HG02678 (cell line): ENCODE measurements around the gene FFAR2.
"Not testable (repeated sequence)": the region's sequence is repeated elsewhere in the genome, so short reads cannot be mapped to it uniquely, and the experiment has no call there.

Source experiments
- ATAC-seq: cut with Tn5 transposase; IDR thresholded peaks from one replicate; pipeline ENCODE4 v1.9.1; 2021; ENCODE audit warnings: mild to moderate bottlenecking, moderate library complexity; ENCODE audit not compliant: unreplicated experiment

Gene FFAR2

GRCh38 chr19:35451338-35452096 lies 3.5 kb downstream of the FFAR2 start:
- ATAC-seq = peak; percentile 54

GRCh38 chr19:35454663-35455062 lies 6.6 kb downstream of the FFAR2 start:
- no peak for ATAC-seq

- ATAC-seq = no peak
These were observed 7.7 kb downstream of the FFAR2 start for GRCh38 chr19:35455616-35456201.

GRCh38 chr19:35457173-35457572 lies 9.1 kb downstream of the FFAR2 start:
- peak; percentile 38 for ATAC-seq

DNA sequence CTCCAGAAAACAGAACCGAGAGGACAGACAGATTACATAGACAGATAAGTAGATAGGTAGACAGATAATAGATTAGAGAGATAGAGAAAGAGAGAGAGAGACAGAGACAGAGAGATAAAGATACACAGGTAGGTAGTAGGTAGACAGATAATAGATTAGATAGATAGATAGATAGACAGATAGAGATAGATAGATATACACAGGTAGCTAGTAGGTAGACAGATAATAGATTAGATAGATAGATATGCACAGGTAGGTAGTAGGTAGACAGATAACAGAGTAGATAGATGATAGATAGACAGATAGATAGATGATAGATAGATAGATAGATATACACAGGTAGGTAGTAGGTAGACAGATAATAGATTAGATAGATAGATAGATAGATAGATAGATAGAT lies 10.1 kb downstream of the FFAR2 start:
- ATAC-seq = no peak

DNA sequence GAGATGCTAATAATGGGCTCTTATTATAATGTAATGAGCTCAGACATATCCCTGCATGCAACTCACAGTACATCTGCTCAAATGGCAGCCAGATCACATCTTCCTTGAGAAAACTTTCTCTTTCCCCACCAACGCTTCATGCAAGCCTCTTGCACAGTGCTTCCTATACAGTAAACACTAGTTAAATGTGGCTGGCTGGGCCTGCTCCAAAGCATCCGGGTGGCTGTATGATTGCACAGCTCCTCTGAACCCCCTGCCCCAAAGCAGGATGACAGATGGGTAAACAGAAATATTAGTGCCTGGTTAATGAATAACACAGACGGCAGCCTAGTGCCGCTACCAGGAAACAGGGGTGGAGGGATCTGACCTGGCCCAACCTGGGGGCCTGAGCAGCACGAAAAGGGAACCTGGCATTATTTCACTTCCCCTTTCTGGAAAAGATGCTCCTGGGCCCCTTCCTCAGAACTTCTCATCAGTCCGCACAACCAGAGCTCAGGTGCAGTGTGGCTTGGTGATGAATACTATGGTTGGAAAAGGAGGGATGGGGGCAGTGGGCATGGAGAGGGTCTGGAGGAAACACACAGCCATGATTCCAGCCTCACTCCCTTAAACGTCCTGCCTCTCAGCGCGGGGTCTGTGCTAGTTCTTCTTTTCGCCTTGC lies 10.8 kb downstream of the FFAR2 start:
- peak; percentile 56 for ATAC-seq

DNA sequence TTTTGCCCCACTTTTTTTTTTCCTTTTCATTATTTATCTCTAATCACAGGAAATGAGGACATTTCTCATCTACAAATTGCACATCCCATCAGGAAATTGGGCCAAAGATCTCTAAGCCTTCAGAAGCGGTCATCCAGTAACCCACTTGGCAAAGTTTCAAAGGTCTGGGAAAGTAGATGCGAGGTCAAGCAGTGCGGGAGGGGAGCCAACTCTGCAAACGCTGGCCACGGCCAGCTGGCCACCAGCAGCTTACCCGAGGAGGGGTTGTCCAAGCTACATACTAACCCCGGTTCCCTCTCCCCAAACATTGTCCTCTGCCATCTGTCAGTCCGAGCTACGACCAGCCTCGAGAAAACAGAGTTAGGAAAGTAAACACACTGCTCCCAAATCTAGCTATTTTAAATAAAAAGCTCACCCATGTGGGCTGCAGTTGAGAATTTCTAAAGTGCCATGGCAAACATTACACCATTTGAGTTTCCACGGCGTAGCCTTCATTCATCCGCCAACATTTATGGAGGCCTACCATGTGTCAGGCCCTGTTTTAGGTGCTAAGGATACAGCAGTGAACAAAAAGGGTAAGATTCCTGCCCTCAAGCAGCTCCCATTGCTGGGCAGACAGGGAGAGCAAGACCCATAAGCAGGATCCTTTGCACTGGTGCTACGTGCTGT lies 11.5 kb downstream of the FFAR2 start:
- ATAC-seq = no peak

GRCh38 chr19:35460608-35461007 lies 12.6 kb downstream of the FFAR2 start:
- no peak for ATAC-seq

DNA sequence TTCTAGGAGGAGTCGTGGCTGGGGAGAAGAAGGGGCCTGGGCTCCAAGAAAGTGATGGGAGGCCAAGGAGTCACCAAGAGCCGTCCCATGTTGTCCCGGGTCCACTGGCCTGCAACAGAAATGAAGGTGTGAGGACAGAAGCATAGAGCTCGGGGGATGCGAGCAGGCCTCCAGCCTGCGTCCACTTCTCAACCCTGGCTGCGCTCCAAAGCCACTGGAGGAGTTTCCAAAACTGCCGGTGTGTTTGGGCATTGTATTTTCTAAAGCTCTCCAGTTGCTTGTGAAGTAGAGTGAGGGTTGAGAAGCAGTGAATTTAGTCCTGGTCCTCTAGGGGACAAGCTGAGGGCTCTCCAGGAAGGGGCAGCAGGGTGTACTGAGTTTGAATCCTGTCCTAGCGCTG lies 13.0 kb downstream of the FFAR2 start:
- no peak for ATAC-seq

- ATAC-seq = not testable (repeated sequence)
These were observed 13.7 kb downstream of the FFAR2 start for GRCh38 chr19:35461788-35462187.

DNA sequence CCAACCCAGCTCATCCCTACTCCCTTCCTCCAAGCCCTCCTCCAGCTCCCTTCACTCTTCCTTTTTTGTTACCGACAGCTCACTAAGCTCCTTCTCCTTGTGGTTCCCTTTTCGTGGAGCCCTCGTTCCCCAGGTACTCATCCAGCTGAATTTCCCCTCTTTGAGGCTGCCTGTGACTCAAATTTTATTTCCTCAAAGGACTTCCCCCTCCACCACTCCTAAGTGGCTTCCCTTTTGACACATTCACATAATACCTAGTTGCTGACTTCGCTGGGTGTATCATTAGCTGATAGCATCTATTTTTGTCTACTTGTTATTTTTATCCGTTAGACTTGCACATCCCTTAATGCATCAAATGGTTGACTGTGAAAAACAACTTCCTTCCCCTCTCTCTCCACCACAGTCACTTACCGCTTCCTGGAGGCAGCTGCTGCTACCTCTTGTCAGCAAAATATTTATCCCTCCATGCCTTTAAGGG lies 14.5 kb downstream of the FFAR2 start:
- peak; percentile 58 for ATAC-seq

DNA sequence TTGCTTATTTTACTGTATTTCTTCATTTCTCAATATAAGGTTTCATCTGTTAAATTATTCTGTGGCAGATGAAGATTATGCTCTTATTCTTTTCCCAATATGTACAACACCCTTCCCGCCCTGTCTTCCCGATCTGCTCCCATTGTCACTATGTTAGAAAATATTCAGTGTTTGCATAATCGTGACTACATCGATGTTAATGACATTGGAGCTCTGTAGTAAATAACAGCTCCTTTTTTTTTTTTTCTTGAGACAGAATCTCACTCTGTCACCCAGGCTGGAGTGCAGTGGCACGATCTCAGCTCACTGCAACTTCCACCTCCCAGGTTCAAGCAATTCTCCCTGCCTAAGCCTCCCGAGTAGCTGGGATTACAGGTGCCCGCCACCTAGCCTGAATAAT lies 14.9 kb downstream of the FFAR2 start:
- not testable (repeated sequence) for ATAC-seq

GRCh38 chr19:35466259-35466658 lies 18.2 kb downstream of the FFAR2 start:
- ATAC-seq = no peak

DNA sequence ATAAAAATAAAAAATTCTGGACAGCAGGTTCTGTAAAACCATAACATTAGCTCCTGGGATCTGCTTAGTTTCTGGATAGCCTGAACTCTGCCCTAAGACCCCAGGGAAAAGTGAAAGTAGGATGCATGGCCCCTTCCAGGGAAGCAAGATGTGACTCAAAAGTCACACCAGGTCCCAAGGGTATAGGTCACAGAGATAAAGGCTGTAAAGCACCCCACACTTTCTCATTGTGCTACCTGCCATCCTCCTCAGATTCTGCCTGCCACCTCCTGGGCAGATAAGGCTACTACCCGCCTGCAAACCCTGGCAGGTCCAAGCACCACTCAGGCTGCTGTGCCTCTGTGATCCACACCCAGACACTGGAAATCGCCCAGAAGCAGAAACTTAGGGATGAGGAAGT lies 20.6 kb downstream of the FFAR2 start:
- ATAC-seq = peak; percentile 77

DNA sequence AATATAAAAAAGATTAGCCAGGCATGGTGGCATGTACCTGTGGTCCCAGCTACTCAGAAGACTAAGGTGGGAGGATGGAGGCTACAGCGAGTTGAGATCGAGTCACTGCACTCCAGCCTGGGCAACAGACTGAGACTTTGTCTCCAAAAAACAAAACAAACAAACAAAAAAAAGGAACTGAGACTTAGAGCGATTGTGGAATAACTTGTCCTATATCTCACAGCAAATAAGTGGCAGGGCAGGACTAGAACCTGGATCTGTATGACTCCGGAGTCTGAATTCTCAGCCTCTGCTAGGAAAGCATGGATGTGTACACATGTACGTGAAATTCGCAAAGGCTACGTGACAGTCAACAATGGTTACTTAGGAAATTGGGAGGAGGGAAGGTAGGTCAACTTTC lies 22.1 kb downstream of the FFAR2 start:
- ATAC-seq = no peak

DNA sequence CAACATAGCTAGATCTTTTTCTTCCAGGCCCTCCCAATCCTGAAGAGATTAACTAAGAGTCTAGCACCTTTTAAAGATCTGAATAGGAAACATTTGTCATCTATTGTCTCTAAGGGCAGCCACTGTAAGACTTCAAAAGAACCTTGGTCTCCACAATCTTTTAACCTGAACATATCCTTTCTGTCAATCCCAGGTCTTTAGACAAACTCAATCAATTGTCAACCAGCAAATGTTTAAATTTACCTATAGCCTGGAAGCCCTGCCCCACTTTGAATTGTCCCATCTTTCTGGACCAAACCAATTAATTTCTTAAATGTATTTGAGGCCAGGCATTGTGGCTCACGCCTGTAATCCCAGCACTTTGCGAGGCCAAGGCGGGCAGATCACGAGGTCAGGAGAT lies 23.0 kb downstream of the FFAR2 start:
- not testable (repeated sequence) for ATAC-seq

- no peak for ATAC-seq
These were observed 23.9 kb downstream of the FFAR2 start for GRCh38 chr19:35471946-35472345.

DNA sequence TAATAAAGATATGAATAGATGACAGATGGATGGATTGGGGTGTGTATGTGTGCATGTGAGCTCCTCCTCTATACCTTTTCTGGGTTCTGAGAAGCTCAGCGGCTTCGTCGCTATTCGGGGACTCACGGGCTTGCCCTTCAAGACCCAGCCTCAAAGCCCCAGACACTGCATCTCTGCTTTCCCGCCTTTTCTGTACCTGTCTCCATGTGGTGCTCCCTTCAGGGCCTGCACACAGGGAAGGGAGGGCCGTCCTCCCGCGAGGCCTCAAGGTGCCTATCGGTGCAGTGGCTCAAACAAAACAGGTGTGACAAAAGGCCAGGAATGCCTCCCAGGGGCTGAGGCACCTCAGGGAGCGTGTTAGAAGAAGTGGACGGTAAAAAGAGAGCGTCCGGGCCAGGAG lies 26.0 kb downstream of the FFAR2 start:
- ATAC-seq = no peak

- not testable (repeated sequence) for ATAC-seq
These were observed 26.5 kb downstream of the FFAR2 start for GRCh38 chr19:35474594-35474993.

DNA sequence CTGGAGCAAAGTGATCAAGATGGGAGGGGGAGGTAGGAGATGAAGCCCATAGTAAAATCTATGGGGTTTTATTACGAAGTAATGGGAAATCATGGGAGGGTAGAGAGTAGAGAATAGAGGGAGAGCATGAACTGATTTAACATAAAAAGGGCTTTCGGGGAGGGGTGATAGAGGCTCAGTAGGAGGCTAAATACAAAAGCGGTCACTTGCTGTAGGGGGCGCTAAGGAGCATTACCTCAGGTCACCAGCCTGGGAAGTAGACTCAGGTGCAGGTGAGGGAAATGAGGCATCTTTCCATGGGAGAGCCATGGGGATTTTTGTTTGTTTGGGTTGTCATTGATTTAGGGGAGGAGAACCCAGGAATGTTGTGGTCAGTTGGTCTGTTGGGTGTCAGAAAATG lies 28.1 kb downstream of the FFAR2 start:
- no peak for ATAC-seq
